CD4-positive, CD25-positive, alpha-beta regulatory T cell (primary cell): ENCODE measurements around the gene FHL3. TPM values are rescaled to one million over a fixed set of nuclear protein-coding genes. Genes with fewer than 3 reads are reported as not detected.

Experiments
- ATAC-seq, 2 donors: fragments of 150-1000 bp; cut with Tn5 transposase; one replicate each; pipeline ENCODE4 v1.10.0; 2021; ENCODE audit warnings: low read depth in 2 of 2, moderate number of reproducible peaks in 2 of 2, moderate library complexity in 1 of 2
- DNase-seq, 3 donors: peaks; one replicate each; pipeline versions ENCODE4 v3.0.0 to v3.0.0-alpha.2; 2012 to 2022; ENCODE audit warnings: mixed read lengths in 1 of 3
- H3K27ac ChIP-seq: one replicate; pipeline ENCODE4 v1.7.0; 2013; ENCODE audit warnings: mild to moderate bottlenecking, low read length; ENCODE audit not compliant: insufficient read depth, poor library complexity, severe bottlenecking
- H3K27me3 ChIP-seq: one replicate; pipeline ENCODE4 v1.7.0; 2013; ENCODE audit warnings: low read length; ENCODE audit not compliant: control insufficient read depth, insufficient read depth
- H3K36me3 ChIP-seq: one replicate; pipeline ENCODE4 v1.7.0; 2013; ENCODE audit warnings: mild to moderate bottlenecking, low read length, moderate library complexity; ENCODE audit not compliant: control insufficient read depth, insufficient read depth
- H3K4me1 ChIP-seq: 2 replicates; pipeline ENCODE4 v1.7.0; 2013; ENCODE audit warnings: mild to moderate bottlenecking, low read length; ENCODE audit not compliant: insufficient read depth, control insufficient read depth, poor library complexity, severe bottlenecking
- H3K4me3 ChIP-seq: one replicate; pipeline ENCODE4 v1.7.0; 2013; ENCODE audit warnings: low read depth, mild to moderate bottlenecking, low read length, moderate library complexity
- H3K9me3 ChIP-seq, 2 experiments: 1 replicate in 1 of 2; 2 replicates in 1 of 2; pipeline ENCODE4 v1.7.0; 2013; ENCODE audit warnings: low read length in 2 of 2, mild to moderate bottlenecking in 1 of 2, moderate library complexity in 1 of 2; ENCODE audit not compliant: control insufficient read depth in 2 of 2
- H3K27ac Mint-ChIP-seq, 3 donors: one replicate each; pipeline ENCODE4 v1.8.0; 2020 to 2022; ENCODE audit warnings: mild to moderate bottlenecking in 3 of 3, mixed read lengths in 3 of 3, moderate library complexity in 2 of 3
- H3K27me3 Mint-ChIP-seq: one replicate; pipeline ENCODE4 v1.8.0; 2022; ENCODE audit warnings: mild to moderate bottlenecking, mixed read lengths
- H3K36me3 Mint-ChIP-seq: one replicate; pipeline ENCODE4 v1.8.0; 2020; ENCODE audit warnings: mixed read lengths
- H3K4me1 Mint-ChIP-seq, 4 donors: one replicate each; pipeline ENCODE4 v1.8.0; 2020 to 2022; ENCODE audit warnings: mixed read lengths in 4 of 4, mild to moderate bottlenecking in 1 of 4
- H3K4me3 Mint-ChIP-seq, 4 donors: one replicate each; pipeline ENCODE4 v1.8.0; 2020 to 2022; ENCODE audit warnings: mild to moderate bottlenecking in 4 of 4, mixed read lengths in 4 of 4, moderate library complexity in 3 of 4
- H3K9me3 Mint-ChIP-seq, 7 donors: one replicate each; pipeline ENCODE4 v1.8.0; 2020 to 2022; ENCODE audit warnings: mixed read lengths in 7 of 7, mild to moderate bottlenecking in 3 of 7, moderate library complexity in 2 of 7
- polyA plus RNA-seq, 4 donors: library from polyadenylated mRNA; unstranded; fragments of 300-500 nt; fragmentation: Illumina TruSeq; gene quantifications; one replicate each; pipeline ENCODE4 v1.2.3, GENCODE V29; 2021
- total RNA-seq: library from RNA; stranded (reverse); gene quantifications from one replicate; pipeline ENCODE4 v1.2.3, GENCODE V29; 2022

Gene FHL3
- total and polyA plus RNA-seq, 5 donors from 2014 or later = 4.6 to 20.8 (median 13.1) TPM

- Mint-ChIP-seq H3K27ac (peak overlapping the region; percentile 72 to 92 (median 85)), H3K36me3 (no peaks in the 10 kb centered on the region), H3K4me3 (peak overlapping the region in 2 of 4 donors; percentile 79 to 81), H3K4me1 (peaks cover 15 to 62% (median 33%) of the 10 kb centered on the region in 4 donors), H3K9me3 (no peaks in the 10 kb centered on the region), H3K27me3 (no peaks in the 10 kb centered on the region)
- Histone ChIP-seq H3K9me3 (no peaks in the 10 kb centered on the region), H3K4me3 (no peak overlapping the region), H3K27ac (no peak overlapping the region), H3K36me3 (peaks cover 4% of the 10 kb centered on the region), H3K4me1 (peaks cover 37% of the 10 kb centered on the region), H3K27me3 (no peaks in the 10 kb centered on the region)
- DNase-seq (no peak), ATAC-seq (no peak)
Measured at GRCh38 chr1:37998089-37998808, 7.1 kb downstream of the FHL3 start.

- Mint-ChIP-seq H3K36me3 (no peaks in the 10 kb centered on the region), H3K9me3 (no peaks in the 10 kb centered on the region), H3K4me3 (peak overlapping the region in 1 of 4 donors; percentile 81), H3K4me1 (peaks cover 15 to 59% (median 30%) of the 10 kb centered on the region in 4 donors), H3K27ac (peak overlapping the region; percentile 15 to 85 (median 60)), H3K27me3 (no peaks in the 10 kb centered on the region)
- no peaks in the 10 kb centered on the region for H3K9me3 ChIP-seq
- DNase-seq = no peak
- H3K27ac ChIP-seq = no peak overlapping the region
- peaks cover 36% of the 10 kb centered on the region for H3K4me1 ChIP-seq
- peaks cover 4% of the 10 kb centered on the region for H3K36me3 ChIP-seq
- no peak overlapping the region for H3K4me3 ChIP-seq
- no peak for ATAC-seq
- H3K27me3 ChIP-seq = no peaks in the 10 kb centered on the region
Measured at GRCh38 chr1:37997256-37998088, 7.8 kb downstream of the FHL3 start.

GRCh38 chr1:37995751-37996345 lies 9.5 kb downstream of the FHL3 start:
- Histone ChIP-seq H3K4me1 (peaks cover 28% of the 10 kb centered on the region), H3K36me3 (peaks cover 4% of the 10 kb centered on the region), H3K27ac (peak overlapping the region; percentile 71), H3K27me3 (no peaks in the 10 kb centered on the region), H3K4me3 (peak overlapping the region; percentile 70), H3K9me3 (no peaks in the 10 kb centered on the region)
- Mint-ChIP-seq H3K9me3 (no peaks in the 10 kb centered on the region), H3K4me1 (peaks cover 15 to 49% (median 29%) of the 10 kb centered on the region in 4 donors), H3K4me3 (peak overlapping the region; percentile 69 to 97 (median 90)), H3K36me3 (no peaks in the 10 kb centered on the region), H3K27me3 (no peaks in the 10 kb centered on the region), H3K27ac (peak overlapping the region; percentile 85 to 97 (median 93))
- DNase-seq (peak in 1 of 3 donors; percentile 27), ATAC-seq (peak in 1 of 2 donors; percentile 51)

GRCh38 chr1:37994886-37995566 lies 10.3 kb downstream of the FHL3 start:
- Histone ChIP-seq H3K4me1 (peaks cover 30% of the 10 kb centered on the region), H3K27ac (peak overlapping the region; percentile 71), H3K27me3 (no peaks in the 10 kb centered on the region), H3K4me3 (peak overlapping the region; percentile 70), H3K9me3 (no peaks in the 10 kb centered on the region), H3K36me3 (peaks cover 4% of the 10 kb centered on the region)
- H3K4me1 Mint-ChIP-seq = peaks cover 17 to 44% (median 28%) of the 10 kb centered on the region in 4 donors
- peak overlapping the region; percentile 85 to 97 (median 93) for H3K27ac Mint-ChIP-seq
- H3K27me3 Mint-ChIP-seq = peaks cover 3% of the 10 kb centered on the region
- peak overlapping the region; percentile 84 to 97 (median 91) for H3K4me3 Mint-ChIP-seq
- no peaks in the 10 kb centered on the region for H3K9me3 Mint-ChIP-seq
- ATAC-seq (peak in 1 of 2 donors; percentile 29), DNase-seq (peak in 2 of 3 donors; percentile 34 to 67)
- H3K36me3 Mint-ChIP-seq = no peaks in the 10 kb centered on the region

GRCh38 chr1:37989361-37989930 lies 15.9 kb downstream of the FHL3 start:
- peak; percentile 30 to 60 (median 48) for DNase-seq
- H3K36me3 Mint-ChIP-seq = peaks cover 6% of the 10 kb centered on the region
- ATAC-seq = peak; percentile 7 to 19
- H3K27me3 ChIP-seq = no peaks in the 10 kb centered on the region
- H3K27me3 Mint-ChIP-seq = peaks cover 5% of the 10 kb centered on the region
- H3K36me3 ChIP-seq = peaks cover 29% of the 10 kb centered on the region
- H3K9me3 ChIP-seq = no peaks in the 10 kb centered on the region
- peak overlapping the region; percentile 97 to 100 (median 100) for H3K4me3 Mint-ChIP-seq
- H3K4me3 ChIP-seq = peak overlapping the region; percentile 94
- H3K9me3 Mint-ChIP-seq = no peaks in the 10 kb centered on the region
- peaks cover 7 to 39% (median 26%) of the 10 kb centered on the region in 4 donors for H3K4me1 Mint-ChIP-seq
- peaks cover 21% of the 10 kb centered on the region for H3K4me1 ChIP-seq
- peak overlapping the region; percentile 93 to 99 (median 97) for H3K27ac Mint-ChIP-seq
- peak overlapping the region; percentile 60 for H3K27ac ChIP-seq

- no peak for ATAC-seq
- Histone ChIP-seq H3K27ac (no peak overlapping the region), H3K4me3 (peak overlapping the region; percentile 5), H3K27me3 (no peaks in the 10 kb centered on the region), H3K4me1 (peaks cover 19% of the 10 kb centered on the region), H3K9me3 (no peaks in the 10 kb centered on the region), H3K36me3 (peaks cover 41% of the 10 kb centered on the region)
- peaks cover 10% of the 10 kb centered on the region for H3K36me3 Mint-ChIP-seq
- peaks cover 7 to 35% (median 24%) of the 10 kb centered on the region in 4 donors for H3K4me1 Mint-ChIP-seq
- peak overlapping the region in 3 of 4 donors; percentile 97 to 100 (median 100) for H3K4me3 Mint-ChIP-seq
- H3K27me3 Mint-ChIP-seq = peaks cover 5% of the 10 kb centered on the region
- H3K27ac Mint-ChIP-seq = peak overlapping the region in 2 of 3 donors; percentile 9 to 97
- H3K9me3 Mint-ChIP-seq = no peaks in the 10 kb centered on the region
- DNase-seq = no peak
Measured at GRCh38 chr1:37987679-37988078, 17.6 kb downstream of the FHL3 start.

GRCh38 chr1:37983546-37983945 lies 21.8 kb downstream of the FHL3 start:
- Histone ChIP-seq H3K27ac (no peak overlapping the region), H3K4me3 (no peak overlapping the region), H3K36me3 (peaks cover 81% of the 10 kb centered on the region), H3K9me3 (no peaks in the 10 kb centered on the region), H3K4me1 (peaks cover 4% of the 10 kb centered on the region), H3K27me3 (no peaks in the 10 kb centered on the region)
- peaks cover 4 to 20% (median 16%) of the 10 kb centered on the region in 4 donors for H3K4me1 Mint-ChIP-seq
- ATAC-seq (no peak), DNase-seq (no peak)
- no peak overlapping the region for H3K27ac Mint-ChIP-seq
- H3K4me3 Mint-ChIP-seq = no peak overlapping the region
- H3K27me3 Mint-ChIP-seq = no peaks in the 10 kb centered on the region
- H3K9me3 Mint-ChIP-seq = no peaks in the 10 kb centered on the region
- H3K36me3 Mint-ChIP-seq = peaks cover 40% of the 10 kb centered on the region
